H9 (cell line): Measurements from ENCODE around the gene CENPP. TPM values are rescaled to one million over a fixed set of nuclear protein-coding genes. Genes with fewer than 3 reads are reported as not detected.
"Not testable (repeated sequence)": the region's sequence is repeated elsewhere in the genome, so short reads cannot be mapped to it uniquely, and the experiment has no call there.

ENCODE experiments used
- DNase-seq: peaks from one replicate; pipeline ENCODE4 v3.0.0-alpha.2; 2017
- H2AFZ ChIP-seq: one replicate; pipeline ENCODE4 v1.6.1; 2013; ENCODE audit warnings: mild to moderate bottlenecking, low read length, control low read depth, moderate library complexity
- H2AK5ac ChIP-seq: 2 replicates; pipeline ENCODE4 v1.6.1; 2013; ENCODE audit warnings: low read length, control low read depth, mixed read lengths; ENCODE audit not compliant: insufficient read length
- H2BK120ac ChIP-seq: one replicate; pipeline ENCODE4 v1.6.1; 2013; ENCODE audit warnings: low read depth, mild to moderate bottlenecking, low read length, control low read depth, inconsistent platforms; ENCODE audit not compliant: poor library complexity, severe bottlenecking
- H2BK12ac ChIP-seq: 2 replicates; pipeline ENCODE4 v1.6.1; 2013; ENCODE audit warnings: low read length, control low read depth, mixed read lengths, low read depth; ENCODE audit not compliant: insufficient read length
- H2BK15ac ChIP-seq: 2 replicates; pipeline ENCODE4 v1.6.1; 2013; ENCODE audit warnings: low read depth, low read length, control low read depth
- H2BK20ac ChIP-seq: one replicate; pipeline ENCODE4 v1.6.1; 2013; ENCODE audit warnings: low read depth, mild to moderate bottlenecking, low read length, control low read depth, inconsistent platforms; ENCODE audit not compliant: poor library complexity, severe bottlenecking
- H2BK5ac ChIP-seq: 2 replicates; pipeline ENCODE4 v1.6.1; 2013; ENCODE audit warnings: low read length, control low read depth, mixed read lengths; ENCODE audit not compliant: insufficient read length
- H3K14ac ChIP-seq: 2 replicates; pipeline ENCODE4 v1.6.1; 2013; ENCODE audit warnings: low read length, control low read depth; ENCODE audit not compliant: insufficient read depth
- H3K18ac ChIP-seq: 2 replicates; pipeline ENCODE4 v1.6.1; 2013; ENCODE audit warnings: low read depth, mild to moderate bottlenecking, mixed read lengths, low read length, control low read depth; ENCODE audit not compliant: insufficient read length
- H3K23ac ChIP-seq: 2 replicates; pipeline ENCODE4 v1.6.1; 2013; ENCODE audit warnings: low read length, control low read depth, mixed read lengths, low read depth; ENCODE audit not compliant: insufficient read length
- H3K23me2 ChIP-seq: 2 replicates; pipeline ENCODE4 v1.6.1; 2013; ENCODE audit warnings: low read depth, mild to moderate bottlenecking, mixed read lengths, low read length, control low read depth; ENCODE audit not compliant: insufficient read length, poor library complexity, severe bottlenecking
- H3K27ac ChIP-seq: 2 replicates; pipeline ENCODE4 v1.5.1; 2013; ENCODE audit warnings: low read length, control low read depth, mixed read lengths, low read depth; ENCODE audit not compliant: insufficient read length
- H3K27me3 ChIP-seq: 2 replicates; pipeline ENCODE4 v1.6.1; 2013; ENCODE audit warnings: low read length, control low read depth, inconsistent platforms; ENCODE audit not compliant: insufficient read depth
- H3K4ac ChIP-seq: 2 replicates; pipeline ENCODE4 v1.6.1; 2013; ENCODE audit warnings: low read depth, mild to moderate bottlenecking, control low read depth, inconsistent platforms, low read length, moderate library complexity
- H3K4me1 ChIP-seq: 2 replicates; pipeline ENCODE4 v1.6.1; 2013; ENCODE audit warnings: low read length, control low read depth, inconsistent platforms; ENCODE audit not compliant: insufficient read depth
- H3K4me2 ChIP-seq: 2 replicates; pipeline ENCODE4 v1.6.1; 2013; ENCODE audit warnings: low read length, control low read depth, mixed read lengths; ENCODE audit not compliant: insufficient read length, insufficient read depth
- H3K56ac ChIP-seq: 2 replicates; pipeline ENCODE4 v1.6.1; 2013; ENCODE audit warnings: low read depth, mild to moderate bottlenecking, mixed read lengths, low read length, control low read depth; ENCODE audit not compliant: insufficient read length
- H3K79me1 ChIP-seq: 2 replicates; pipeline ENCODE4 v1.6.1; 2013; ENCODE audit warnings: low read depth, mild to moderate bottlenecking, moderate library complexity, low read length, control low read depth, inconsistent platforms; ENCODE audit not compliant: insufficient read depth, poor library complexity, severe bottlenecking
- H3K79me2 ChIP-seq: 2 replicates; pipeline ENCODE4 v1.6.1; 2013; ENCODE audit warnings: low read length, control low read depth, inconsistent platforms; ENCODE audit not compliant: insufficient read depth
- H3K9ac ChIP-seq: 2 replicates; pipeline ENCODE4 v1.6.1; 2013; ENCODE audit warnings: low read length, control low read depth, mixed read lengths; ENCODE audit not compliant: insufficient read length; ENCODE audit errors: extremely low read depth
- H3K9me3 ChIP-seq: one replicate; pipeline ENCODE4 v1.6.1; 2013; ENCODE audit warnings: low read depth, low read length, inconsistent platforms; ENCODE audit not compliant: control insufficient read depth
- H3T11ph ChIP-seq: one replicate; pipeline ENCODE4 v1.6.1; 2013; ENCODE audit warnings: mild to moderate bottlenecking, low read length, control low read depth, inconsistent platforms
- H4K20me1 ChIP-seq: one replicate; pipeline ENCODE4 v1.6.1; 2013; ENCODE audit not compliant: control insufficient read depth, insufficient read length, insufficient read depth
- H4K5ac ChIP-seq: 2 replicates; pipeline ENCODE4 v1.6.1; 2013; ENCODE audit warnings: low read depth, mild to moderate bottlenecking, mixed read lengths, low read length, control low read depth; ENCODE audit not compliant: insufficient read length
- H4K8ac ChIP-seq: replicated peaks from 2 replicates; pipeline ENCODE4 v1.6.1; 2013; ENCODE audit warnings: low read length, control low read depth, mixed read lengths, low read depth; ENCODE audit not compliant: insufficient read length
- H4K91ac ChIP-seq: 2 replicates; pipeline ENCODE4 v1.6.1; 2013; ENCODE audit warnings: low read depth, mild to moderate bottlenecking, moderate library complexity, mixed read lengths, low read length, control low read depth; ENCODE audit not compliant: insufficient read length
- H3K27ac Mint-ChIP-seq, 3 experiments: 2 replicates in 2 of 3; 3 replicates in 1 of 3; pipeline ENCODE4 v1.8.0; 2020 to 2021; ENCODE audit warnings: mixed read lengths in 3 of 3, mild to moderate bottlenecking in 1 of 3, moderate library complexity in 1 of 3
- H3K27me3 Mint-ChIP-seq: 2 replicates; pipeline ENCODE4 v1.8.0; 2021; ENCODE audit warnings: low read depth, mild to moderate bottlenecking, moderate library complexity, mixed read lengths
- H3K36me3 Mint-ChIP-seq, 3 experiments: 2 replicates in 2 of 3; 3 replicates in 1 of 3; pipeline ENCODE4 v1.8.0; 2020 to 2021; ENCODE audit warnings: low read depth in 3 of 3, mixed read lengths in 3 of 3; ENCODE audit not compliant: insufficient read depth in 1 of 3
- H3K4me1 Mint-ChIP-seq, 2 experiments: 2 replicates each; pipeline ENCODE4 v1.8.0; 2020; ENCODE audit warnings: mixed read lengths in 2 of 2
- H3K4me3 Mint-ChIP-seq, 2 experiments: 2 replicates in 1 of 2; 3 replicates in 1 of 2; pipeline ENCODE4 v1.8.0; 2020 to 2021; ENCODE audit warnings: mild to moderate bottlenecking in 2 of 2, mixed read lengths in 2 of 2, moderate library complexity in 1 of 2
- H3K9me3 Mint-ChIP-seq, 2 experiments: 2 replicates in 1 of 2; 3 replicates in 1 of 2; pipeline ENCODE4 v1.8.0; 2020; ENCODE audit warnings: mild to moderate bottlenecking in 2 of 2, mixed read lengths in 2 of 2, moderate library complexity in 1 of 2
- WGBS: extraction: QIAGEN DNeasy Blood & Tissue Kit; methylation state at CpG from one replicate; pipeline ENCODE4 v1.1.7; 2013; ENCODE audit warnings: missing lambda C conversion rate, low lambda C conversion rate, mixed read lengths; ENCODE audit not compliant: insufficient read length; ENCODE audit errors: extremely low coverage; 5-methylcytosine and 5-hydroxymethylcytosine counted together
- total RNA-seq: library from RNA; stranded (reverse); gene quantifications from 2 replicates; pipeline ENCODE4 v1.2.1, GENCODE V29; 2021
- TF ChIP-seq, protein P1 (sequence below): fragments of 200-600 bp; sonication (generic); conservative IDR thresholded peaks from 3 replicates; pipeline ENCODE4 v1.8.0; 2021; ENCODE audit warnings: antibody characterized with exemption, mild to moderate bottlenecking

The CENPP gene
- total RNA-seq, 1 experiment from 2014 or later: 9.1 TPM

DNA sequence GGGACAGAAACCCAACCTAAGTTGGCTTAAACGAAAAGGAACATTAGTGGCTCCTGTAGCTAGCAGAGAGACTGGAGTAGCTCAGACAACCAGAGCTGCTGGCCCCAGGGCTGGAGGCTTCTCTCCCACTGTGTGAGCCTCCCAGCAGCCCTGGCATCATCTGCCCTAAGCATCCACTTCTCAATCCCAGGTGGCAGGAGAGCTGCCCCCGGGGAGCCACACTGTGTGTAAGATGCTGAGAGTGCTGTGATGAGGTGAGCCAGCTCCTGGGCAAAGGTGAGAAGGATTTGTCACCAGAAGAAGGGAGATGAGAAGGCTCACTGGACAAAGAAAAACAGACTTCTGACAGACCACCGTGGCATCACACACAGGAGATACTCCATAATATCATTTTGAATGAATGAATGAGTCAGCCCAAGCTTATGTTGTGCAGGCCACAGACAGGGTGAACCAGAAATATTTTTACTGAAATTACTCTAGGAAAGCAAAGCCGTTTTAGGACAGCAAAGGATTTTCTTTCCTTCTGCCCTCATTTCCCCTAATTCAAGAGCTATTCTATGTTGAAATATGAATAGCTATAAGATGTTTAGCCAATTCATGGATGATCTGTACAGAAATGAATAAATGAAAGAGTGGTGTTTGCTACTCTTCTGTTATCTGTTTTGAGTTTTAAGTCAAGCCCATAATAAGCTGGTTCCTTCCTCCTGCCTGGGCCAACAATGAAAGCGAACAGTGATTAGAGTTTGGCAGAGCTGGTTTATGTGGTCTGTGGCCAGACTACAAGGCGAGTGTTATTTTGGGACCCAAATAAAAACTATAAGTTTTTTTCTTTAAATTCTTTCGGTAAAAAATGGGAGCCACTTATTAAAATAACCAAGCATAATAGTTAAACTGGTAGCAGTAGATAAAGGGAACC is 267.5 kb downstream of the CENPP start:
- H3K27ac ChIP-seq: no peak overlapping the region

DNA sequence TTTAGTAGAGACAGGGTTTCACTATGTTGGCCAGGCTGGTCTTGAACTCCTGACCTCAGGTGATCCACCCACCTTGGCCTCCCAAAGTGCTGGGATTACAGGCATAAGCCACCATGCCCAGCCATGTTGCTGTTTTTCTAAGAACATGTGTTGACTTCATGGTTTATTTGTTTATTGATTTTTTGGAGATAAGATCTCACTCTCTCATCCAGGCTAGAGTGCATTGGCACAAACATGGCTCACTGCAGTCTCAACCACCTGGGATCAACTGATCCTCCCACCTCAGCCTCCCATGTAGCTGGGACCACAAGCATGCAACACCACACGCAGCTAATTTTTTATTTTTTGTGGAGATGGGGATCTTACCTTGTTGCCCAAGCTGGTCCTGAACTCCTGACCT is 269.3 kb downstream of the CENPP start:
- H3K9me3 ChIP-seq, H3K79me2 ChIP-seq, H4K5ac ChIP-seq, H2BK12ac ChIP-seq, H3K9me3 Mint-ChIP-seq, H3K56ac ChIP-seq, H2BK5ac ChIP-seq, H3K27me3 ChIP-seq, DNase-seq, H3K23me2 ChIP-seq, H3K18ac ChIP-seq, H3K4me1 ChIP-seq, H2BK15ac ChIP-seq, H3K9ac ChIP-seq, H3K4me1 Mint-ChIP-seq, H2BK20ac ChIP-seq, H3K14ac ChIP-seq, H2BK120ac ChIP-seq, H4K91ac ChIP-seq, H3K4me3 Mint-ChIP-seq, H3K23ac ChIP-seq, H3K4me2 ChIP-seq, H3K36me3 Mint-ChIP-seq, H3T11ph ChIP-seq, H2AFZ ChIP-seq, H3K27ac ChIP-seq, H3K27me3 Mint-ChIP-seq, H4K20me1 ChIP-seq, H3K79me1 ChIP-seq, H3K27ac Mint-ChIP-seq, H2AK5ac ChIP-seq, H3K4ac ChIP-seq, H4K8ac ChIP-seq: not testable (repeated sequence)
- no CpG with 5 or more reads among the region's 1 CpG for WGBS

More for the DNA sequence above, 267.5 kb downstream of the CENPP start:
- Histone ChIP-seq H3K18ac (no peak overlapping the region), H3K56ac (no peak overlapping the region), H3K79me2 (no peaks in the 10 kb centered on the region), H3K4ac (no peak overlapping the region), H3K9ac (no peak overlapping the region), H3K14ac (no peak overlapping the region; the same call in 1 of the 2 replicates), H4K91ac (no peak overlapping the region), H4K5ac (no peak overlapping the region), H2BK12ac (no peak overlapping the region), H2AFZ (no peak overlapping the region), H4K8ac (no peak overlapping the region), H3K79me1 (no peaks in the 10 kb centered on the region), H2BK20ac (no peak overlapping the region), H2AK5ac (no peak overlapping the region), H2BK5ac (no peak overlapping the region), H3K4me2 (no peak overlapping the region), H3K4me1 (0 out of 2 replicates have a peak, but pooled peaks cover 2% of the 10 kb centered on the region), H2BK120ac (no peak overlapping the region), H3K23ac (no peak overlapping the region), H3K23me2 (no peaks in the 10 kb centered on the region), H3K9me3 (no peaks in the 10 kb centered on the region), H3K27me3 (no peaks in the 10 kb centered on the region), H2BK15ac (no peak overlapping the region), H4K20me1 (no peaks in the 10 kb centered on the region), H3T11ph (no peak overlapping the region)
- no peaks in the 10 kb centered on the region for H3K27me3 Mint-ChIP-seq
- no peak overlapping the region for H3K4me3 Mint-ChIP-seq
- H3K4me1 Mint-ChIP-seq: peaks cover 9 to 11% of the 10 kb centered on the region in 2 experiments
- H3K36me3 Mint-ChIP-seq: no peaks in the 10 kb centered on the region
- H3K9me3 Mint-ChIP-seq: no peaks in the 10 kb centered on the region
- no CpG with 5 or more reads among the region's 7 CpGs for WGBS
- no peak overlapping the region; a peak in 1 of 7 replicates for H3K27ac Mint-ChIP-seq
- DNase-seq: no peak
- TF ChIP-seq, protein P1, sequence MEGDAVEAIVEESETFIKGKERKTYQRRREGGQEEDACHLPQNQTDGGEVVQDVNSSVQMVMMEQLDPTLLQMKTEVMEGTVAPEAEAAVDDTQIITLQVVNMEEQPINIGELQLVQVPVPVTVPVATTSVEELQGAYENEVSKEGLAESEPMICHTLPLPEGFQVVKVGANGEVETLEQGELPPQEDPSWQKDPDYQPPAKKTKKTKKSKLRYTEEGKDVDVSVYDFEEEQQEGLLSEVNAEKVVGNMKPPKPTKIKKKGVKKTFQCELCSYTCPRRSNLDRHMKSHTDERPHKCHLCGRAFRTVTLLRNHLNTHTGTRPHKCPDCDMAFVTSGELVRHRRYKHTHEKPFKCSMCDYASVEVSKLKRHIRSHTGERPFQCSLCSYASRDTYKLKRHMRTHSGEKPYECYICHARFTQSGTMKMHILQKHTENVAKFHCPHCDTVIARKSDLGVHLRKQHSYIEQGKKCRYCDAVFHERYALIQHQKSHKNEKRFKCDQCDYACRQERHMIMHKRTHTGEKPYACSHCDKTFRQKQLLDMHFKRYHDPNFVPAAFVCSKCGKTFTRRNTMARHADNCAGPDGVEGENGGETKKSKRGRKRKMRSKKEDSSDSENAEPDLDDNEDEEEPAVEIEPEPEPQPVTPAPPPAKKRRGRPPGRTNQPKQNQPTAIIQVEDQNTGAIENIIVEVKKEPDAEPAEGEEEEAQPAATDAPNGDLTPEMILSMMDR: no peak
